CD4-positive, alpha-beta T cell (primary cell): ENCODE data around the gene NTSR2. TPM values are rescaled to one million over a fixed set of nuclear protein-coding genes. Genes with fewer than 3 reads are reported as not detected.

Experiments
- ATAC-seq: fragments of 200-7000 bp; cut with Tn5 transposase; one replicate; pipeline ENCODE4 v1.10.0; 2022; ENCODE audit warnings: mild to moderate bottlenecking; ENCODE audit not compliant: poor library complexity
- CTCF ChIA-PET: fragments of 350-600 bp; sonication (Branson Sonifier 250); formaldehyde crosslinking; loops from one replicate; lab custom pipeline; 2021; ENCODE audit warnings: antibody characterized with exemption, inconsistent platforms; lab: Charles Lee
- POLR2A ChIA-PET: fragments of 350-600 bp; sonication (Branson Sonifier 250); formaldehyde crosslinking; loops from one replicate; lab custom pipeline; 2021; ENCODE audit warnings: antibody characterized with exemption, inconsistent platforms; lab: Charles Lee
- DNase-seq, 14 experiments: peaks; one replicate each; pipeline ENCODE4 v3.0.0-alpha.2; 2013 to 2020; ENCODE audit warnings: mixed read lengths in 2 of 14
- H3K27ac ChIP-seq, 2 donors: one replicate each; pipeline versions ENCODE4 v1.5.1 to v1.7.0; 2013; ENCODE audit warnings: low read length in 2 of 2, low read depth in 1 of 2, mild to moderate bottlenecking in 1 of 2
- H3K27me3 ChIP-seq, 2 experiments: 1 replicate in 1 of 2; 2 replicates in 1 of 2; pipeline versions ENCODE4 v1.6.1 to v1.7.0; 2013; ENCODE audit warnings: low read length in 2 of 2, control low read depth in 1 of 2, mild to moderate bottlenecking in 1 of 2, moderate library complexity in 1 of 2; ENCODE audit not compliant: insufficient read depth in 2 of 2, control insufficient read depth in 1 of 2
- H3K36me3 ChIP-seq: one replicate; pipeline ENCODE4 v1.6.1; 2013; ENCODE audit warnings: low read length, control low read depth; ENCODE audit not compliant: insufficient read depth
- H3K4me1 ChIP-seq: one replicate; pipeline ENCODE4 v1.6.1; 2013; ENCODE audit warnings: low read length, control low read depth; ENCODE audit not compliant: insufficient read depth
- H3K4me3 ChIP-seq: one replicate; pipeline ENCODE4 v1.5.1; 2013; ENCODE audit warnings: mild to moderate bottlenecking, low read length, moderate library complexity
- H3K9me3 ChIP-seq, 2 experiments: 1 replicate in 1 of 2; 2 replicates in 1 of 2; pipeline versions ENCODE4 v1.6.1 to v1.7.0; 2013; ENCODE audit warnings: low read length in 2 of 2, mild to moderate bottlenecking in 2 of 2, control low read depth in 1 of 2, moderate library complexity in 1 of 2; ENCODE audit not compliant: control insufficient read depth in 1 of 2, insufficient read depth in 1 of 2
- H3K27ac Mint-ChIP-seq: one replicate; pipeline ENCODE4 v1.8.0; 2020; ENCODE audit warnings: mixed read lengths
- H3K27me3 Mint-ChIP-seq: one replicate; pipeline ENCODE4 v1.8.0; 2021; ENCODE audit warnings: mixed read lengths
- H3K36me3 Mint-ChIP-seq: one replicate; pipeline ENCODE4 v1.8.0; 2021; ENCODE audit warnings: low read depth, mixed read lengths
- H3K4me1 Mint-ChIP-seq: one replicate; pipeline ENCODE4 v1.8.0; 2021; ENCODE audit warnings: low read depth, mixed read lengths
- H3K4me3 Mint-ChIP-seq: one replicate; pipeline ENCODE4 v1.8.0; 2020; ENCODE audit warnings: mild to moderate bottlenecking, mixed read lengths
- H3K9me3 Mint-ChIP-seq: one replicate; pipeline ENCODE4 v1.8.0; 2020; ENCODE audit warnings: mixed read lengths
- intact Hi-C, 2 experiments: fragments of 100-400 bp; cut with DNase I in 1 of 2; cut with micrococcal nuclease in 1 of 2; formaldehyde crosslinking; loops; one replicate each; pipeline versions ENCODE4 v1.15.1 to v1.9.0; 2023 to 2025; cut with DNase I, micrococcal nuclease
- total RNA-seq, 174 experiments: library from RNA in 2 of 174; stranded (reverse) in 2 of 174; gene quantifications; one replicate each; pipeline ENCODE4 v1.2.3 and lab custom pipeline; 2021 to 2026
- TF ChIP-seq, protein P1 (sequence below): fragments of 200-600 bp; IDR thresholded peaks from one replicate; pipeline ENCODE4 v1.8.0; 2022; ENCODE audit warnings: antibody characterized with exemption, mild to moderate bottlenecking

NTSR2 gene
- total RNA-seq, 2 experiments from 2014 or later = not detected

DNA sequence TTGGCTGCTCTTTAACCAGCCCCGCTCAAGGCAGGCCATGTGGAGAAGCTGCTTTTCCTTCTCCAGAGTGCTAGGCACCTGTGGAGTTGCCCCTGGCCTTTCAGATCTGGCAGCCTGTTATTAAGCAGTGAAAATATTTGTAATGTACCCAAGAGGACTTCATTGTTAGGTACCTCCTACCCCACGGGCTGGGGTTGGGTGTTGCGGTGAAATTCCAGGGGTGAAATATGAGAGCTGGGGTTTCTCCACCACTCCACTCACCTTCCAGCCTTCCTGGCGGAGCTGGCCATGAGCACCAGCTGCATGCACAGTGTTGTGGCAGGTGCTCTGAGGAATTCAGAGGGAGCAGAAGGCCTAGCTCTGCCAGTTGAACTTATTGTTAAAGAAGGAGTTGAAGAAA lies 39.1 kb downstream of the NTSR2 start:
- no peaks in the 10 kb centered on the region for H3K4me1 Mint-ChIP-seq
- DNase-seq (no peak), ATAC-seq (no peak)
- no peaks in the 10 kb centered on the region for H3K36me3 Mint-ChIP-seq
- POLR2A ChIA-PET = no interaction called here
- H3K9me3 Mint-ChIP-seq = peaks cover 5% of the 10 kb centered on the region
- H3K27me3 Mint-ChIP-seq = no peaks in the 10 kb centered on the region
- no peaks in the 10 kb centered on the region for H3K27me3 ChIP-seq
- no peaks in the 10 kb centered on the region for H3K4me1 ChIP-seq
- CTCF ChIA-PET = no interaction called here
- TF ChIP-seq, protein P1, sequence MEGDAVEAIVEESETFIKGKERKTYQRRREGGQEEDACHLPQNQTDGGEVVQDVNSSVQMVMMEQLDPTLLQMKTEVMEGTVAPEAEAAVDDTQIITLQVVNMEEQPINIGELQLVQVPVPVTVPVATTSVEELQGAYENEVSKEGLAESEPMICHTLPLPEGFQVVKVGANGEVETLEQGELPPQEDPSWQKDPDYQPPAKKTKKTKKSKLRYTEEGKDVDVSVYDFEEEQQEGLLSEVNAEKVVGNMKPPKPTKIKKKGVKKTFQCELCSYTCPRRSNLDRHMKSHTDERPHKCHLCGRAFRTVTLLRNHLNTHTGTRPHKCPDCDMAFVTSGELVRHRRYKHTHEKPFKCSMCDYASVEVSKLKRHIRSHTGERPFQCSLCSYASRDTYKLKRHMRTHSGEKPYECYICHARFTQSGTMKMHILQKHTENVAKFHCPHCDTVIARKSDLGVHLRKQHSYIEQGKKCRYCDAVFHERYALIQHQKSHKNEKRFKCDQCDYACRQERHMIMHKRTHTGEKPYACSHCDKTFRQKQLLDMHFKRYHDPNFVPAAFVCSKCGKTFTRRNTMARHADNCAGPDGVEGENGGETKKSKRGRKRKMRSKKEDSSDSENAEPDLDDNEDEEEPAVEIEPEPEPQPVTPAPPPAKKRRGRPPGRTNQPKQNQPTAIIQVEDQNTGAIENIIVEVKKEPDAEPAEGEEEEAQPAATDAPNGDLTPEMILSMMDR = no peak
- intact Hi-C loops = no loop called here
- no peak overlapping the region for H3K27ac ChIP-seq
- no peaks in the 10 kb centered on the region for H3K36me3 ChIP-seq
- no peak overlapping the region for H3K27ac Mint-ChIP-seq
- H3K4me3 ChIP-seq = no peak overlapping the region
- no peak overlapping the region for H3K4me3 Mint-ChIP-seq
- peaks cover 5 to 7% of the 10 kb centered on the region in 2 experiments for H3K9me3 ChIP-seq

GRCh38 chr2:11629851-11630250 lies 40.1 kb downstream of the NTSR2 start:
- Mint-ChIP-seq H3K27me3 (no peaks in the 10 kb centered on the region), H3K27ac (no peak overlapping the region), H3K36me3 (no peaks in the 10 kb centered on the region), H3K9me3 (peaks cover 5% of the 10 kb centered on the region), H3K4me3 (no peak overlapping the region), H3K4me1 (no peaks in the 10 kb centered on the region)
- no peaks in the 10 kb centered on the region for H3K36me3 ChIP-seq
- no peak for ATAC-seq
- no peaks in the 10 kb centered on the region for H3K27me3 ChIP-seq
- H3K9me3 ChIP-seq = peaks cover 5 to 7% of the 10 kb centered on the region in 2 experiments
- no peak for DNase-seq
- POLR2A ChIA-PET = interaction anchor here (0.8 kb wide), 1 partner anchor 13 kb away, joined by 3 read pairs; no protein-coding TSS in a partner anchor
- no peaks in the 10 kb centered on the region for H3K4me1 ChIP-seq
- intact Hi-C loops = no loop called here
- CTCF ChIA-PET = no interaction called here
- TF ChIP-seq, protein P1 = no peak
- no peak overlapping the region for H3K4me3 ChIP-seq
- no peak overlapping the region for H3K27ac ChIP-seq

DNA sequence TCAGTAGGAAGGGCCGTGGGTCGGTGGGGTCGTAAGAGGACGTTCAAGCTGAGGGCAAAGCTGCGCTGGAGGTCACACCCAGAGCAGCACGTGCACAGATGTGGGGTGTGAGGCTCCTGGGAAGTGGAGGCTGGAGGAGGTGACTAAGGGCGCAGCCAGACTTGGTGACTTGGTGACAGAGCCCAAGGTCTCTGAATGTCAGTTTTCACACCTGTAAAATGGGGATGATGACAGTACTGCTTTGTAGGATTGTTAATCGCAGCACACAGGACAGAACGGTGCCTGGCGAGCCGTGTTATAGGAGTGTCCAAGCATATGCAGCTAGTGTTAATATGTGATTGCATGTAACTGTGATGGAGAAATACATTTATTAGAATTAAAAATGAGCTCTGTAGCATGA lies 40.8 kb downstream of the NTSR2 start:
- DNase-seq = no peak
- H3K4me3 ChIP-seq = no peak overlapping the region
- ChIA-PET CTCF (no interaction called here), POLR2A (interaction anchor here (0.8 kb wide), 1 partner anchor 13 kb away, joined by 3 read pairs; no protein-coding TSS in a partner anchor)
- ATAC-seq = no peak
- TF ChIP-seq, protein P1 = no peak
- Mint-ChIP-seq H3K27ac (no peak overlapping the region), H3K4me3 (no peak overlapping the region), H3K27me3 (no peaks in the 10 kb centered on the region), H3K36me3 (no peaks in the 10 kb centered on the region), H3K4me1 (no peaks in the 10 kb centered on the region), H3K9me3 (peaks cover 5% of the 10 kb centered on the region)
- H3K9me3 ChIP-seq = peaks cover 5 to 7% of the 10 kb centered on the region in 2 experiments
- no peak overlapping the region for H3K27ac ChIP-seq
- H3K27me3 ChIP-seq = no peaks in the 10 kb centered on the region
- intact Hi-C loops = no loop called here
- H3K36me3 ChIP-seq = no peaks in the 10 kb centered on the region
- no peaks in the 10 kb centered on the region for H3K4me1 ChIP-seq
